SK-N-SH (cell line): ENCODE results near the gene RPS8.

Experiments used
- CTCF ChIP-seq: fragments of 200-600 bp; sonication (generic); IDR thresholded peaks from 2 replicates; pipeline ENCODE4 v1.6.1; 2017; ENCODE audit warnings: antibody characterized with exemption, mild to moderate bottlenecking, moderate library complexity
- EP300 ChIP-seq, 2 experiments: IDR thresholded peaks; 2 replicates each; pipeline versions ENCODE4 v1.4.0 to v1.6.1; 2012; ENCODE audit warnings: borderline replicate concordance in 1 of 2, low read depth in 1 of 2, low read length in 1 of 2
- FOSL2 ChIP-seq: IDR thresholded peaks from 2 replicates; pipeline ENCODE4 v1.4.0; 2012; ENCODE audit warnings: low read depth, mild to moderate bottlenecking, moderate library complexity, borderline replicate concordance
- REST ChIP-seq: IDR thresholded peaks from 2 replicates; pipeline ENCODE4 v1.6.1; 2012; ENCODE audit warnings: mild to moderate bottlenecking, low read depth, low read length, moderate library complexity
- SMC3 ChIP-seq: IDR thresholded peaks from 2 replicates; pipeline ENCODE4 v1.6.1; 2012; ENCODE audit warnings: low read depth, low read length, improper control_type of control experiment
- USF2 ChIP-seq: fragments of 150-350 bp; IDR thresholded peaks from 2 replicates; pipeline ENCODE4 v1.6.1; 2017; ENCODE audit warnings: antibody characterized with exemption, low read length, low read depth, borderline replicate concordance

- TF ChIP-seq CTCF (no peak), REST (no peak), USF2 (no peak), FOSL2 (no peak), EP300 (IDR thresholded peaks at IDR 0.05; ENCODE audit: borderline replicate concordance in 1 of 2, low read depth in 1 of 2, low read length in 1 of 2) (no peak), SMC3 (no peak)
These were observed 27.6 kb downstream of the RPS8 start for GRCh38 chr1:44803062-44803311.
